Dendritic cell treated with granulocyte-macrophage colony-stimulating factor and Interleukin-4, amounts not matched to agents 40 ng/mL and 50 ng/mL, for 4 days (primary cell): Measurements from ENCODE around the gene SCLT1.
"Not testable (repeated sequence)": the region's sequence is repeated elsewhere in the genome, so short reads cannot be mapped to it uniquely, and the experiment has no call there.

Experiments used
- H3K27ac Mint-ChIP-seq: one replicate; pipeline ENCODE4 v1.8.0; 2022; ENCODE audit warnings: mild to moderate bottlenecking, mixed read lengths
- H3K27me3 Mint-ChIP-seq: one replicate; pipeline ENCODE4 v1.8.0; 2022; ENCODE audit warnings: mild to moderate bottlenecking, mixed read lengths
- H3K36me3 Mint-ChIP-seq: one replicate; pipeline ENCODE4 v1.8.0; 2022; ENCODE audit warnings: low read depth, mixed read lengths
- H3K4me1 Mint-ChIP-seq: one replicate; pipeline ENCODE4 v1.8.0; 2022; ENCODE audit warnings: low read depth, mixed read lengths
- H3K4me3 Mint-ChIP-seq: one replicate; pipeline ENCODE4 v1.8.0; 2022; ENCODE audit warnings: mild to moderate bottlenecking, moderate library complexity, mixed read lengths
- H3K9me3 Mint-ChIP-seq: one replicate; pipeline ENCODE4 v1.8.0; 2022; ENCODE audit warnings: mixed read lengths
- intact Hi-C: fragments of 100-400 bp; cut with micrococcal nuclease; formaldehyde crosslinking; loops from one replicate; pipeline ENCODE4 v1.15.0; 2022

Gene SCLT1

DNA sequence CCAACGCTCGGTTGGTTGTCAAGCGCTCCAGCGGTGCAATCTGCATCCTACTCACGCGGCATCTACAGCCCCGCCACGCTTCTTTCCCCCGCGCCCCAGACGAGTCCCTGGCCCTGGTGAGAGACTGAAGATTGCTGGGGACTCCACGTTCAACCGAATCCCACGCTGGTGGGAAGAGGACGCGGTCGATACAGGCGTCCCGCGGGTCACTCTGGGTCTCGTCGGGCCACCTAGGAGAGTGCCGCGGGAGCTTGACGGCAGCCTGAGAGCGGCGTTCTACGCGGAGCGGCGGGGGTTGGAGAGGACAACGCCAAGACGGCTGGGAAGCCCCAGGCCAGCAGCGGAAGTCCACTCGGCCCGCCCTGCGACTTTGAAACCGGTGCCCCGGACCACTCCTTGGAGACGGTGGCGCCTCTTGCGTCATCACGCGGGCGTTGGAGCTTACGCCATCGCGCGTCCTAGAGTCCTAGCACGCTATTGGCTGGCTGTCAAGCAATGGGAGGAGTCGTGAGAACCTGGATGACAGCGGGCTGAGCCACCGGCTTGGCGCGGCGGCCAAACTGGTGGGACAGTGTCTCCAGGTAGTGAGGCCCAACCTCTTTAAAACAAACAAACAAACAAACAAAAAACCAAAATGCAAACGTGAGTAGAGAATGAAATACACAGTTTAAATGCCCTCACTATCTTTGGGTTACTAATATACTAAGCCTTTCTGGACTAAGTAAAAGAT lies at the start of gene SCLT1:
Gene SCLT1 (minus strand): TSS at position 349 of the 730 bp plus-strand sequence. CDS start 436 bp downstream, outside the sequence.
- Mint-ChIP-seq H3K9me3 (no peaks in the 10 kb centered on the region), H3K36me3 (peaks cover 6% of the 10 kb centered on the region), H3K27me3 (no peaks in the 10 kb centered on the region), H3K4me3 (no peak within 1 kb of the TSS), H3K27ac (no peak within 1 kb of the TSS), H3K4me1 (peaks cover 41% of the 10 kb centered on the region)
- intact Hi-C loops = loop anchor here (2.0 to 10.0 kb wide), 5 partner anchors 176 to 1459 kb away; partner anchors contain the start of genes INTU and LARP1B

DNA sequence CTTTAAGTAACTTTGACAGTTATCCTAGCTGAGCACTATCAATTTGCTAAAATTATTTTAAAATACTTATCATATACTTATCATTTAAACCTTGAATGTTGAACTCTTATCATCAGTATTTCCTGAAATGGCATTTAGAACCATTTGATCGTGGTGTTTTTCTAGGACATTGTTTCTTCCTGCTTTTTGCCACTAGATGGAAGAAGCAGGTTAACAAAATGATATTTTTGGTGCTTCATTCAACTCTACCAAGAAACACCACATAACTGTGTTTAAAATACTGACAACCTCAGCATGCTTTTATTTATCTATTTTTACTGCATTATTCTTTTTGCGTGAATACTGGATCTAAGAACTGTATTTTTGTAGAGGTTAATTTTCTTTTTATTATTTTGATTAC lies 47.2 kb upstream of the SCLT1 start:
- intact Hi-C loops = no loop called here
- Mint-ChIP-seq H3K9me3 (no peaks in the 10 kb centered on the region), H3K27ac (no peak overlapping the region), H3K27me3 (peaks cover 3% of the 10 kb centered on the region), H3K4me3 (no peak overlapping the region), H3K4me1 (no peaks in the 10 kb centered on the region), H3K36me3 (no peaks in the 10 kb centered on the region)

DNA sequence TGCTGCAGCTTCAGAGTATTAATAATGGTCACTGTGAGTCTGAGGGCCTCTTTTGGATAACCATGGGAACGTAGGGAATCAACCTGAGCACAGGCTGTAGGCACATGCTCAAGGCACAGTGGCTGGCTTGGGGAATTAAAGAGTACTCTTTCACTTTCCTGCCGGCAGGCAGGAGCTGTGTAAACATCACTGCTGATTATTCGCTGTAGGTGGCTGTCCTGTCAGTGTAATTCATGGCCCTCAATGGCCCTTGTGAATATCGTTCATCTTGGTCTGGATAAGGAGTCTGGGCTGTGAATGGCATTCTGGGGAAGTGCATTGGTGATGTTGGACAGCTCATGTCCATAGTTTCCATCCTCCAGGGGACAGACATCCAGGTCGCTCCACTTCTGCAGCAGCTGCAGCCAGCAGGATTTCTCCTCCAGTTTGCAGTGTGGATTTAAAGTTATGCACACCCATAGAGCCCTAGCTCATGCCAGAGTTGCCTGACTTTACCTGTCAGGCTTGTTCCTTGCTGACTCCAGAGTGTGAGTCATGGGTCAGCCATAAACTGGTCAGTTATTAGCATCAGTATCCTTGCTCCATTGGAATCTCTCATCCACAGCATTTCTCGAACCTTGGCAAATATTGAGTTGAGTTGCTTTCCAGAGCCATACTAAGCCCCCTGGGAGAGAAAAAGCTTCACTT lies 45.6 kb upstream of the SCLT1 start:
- H3K4me3 Mint-ChIP-seq = no peak overlapping the region
- H3K36me3 Mint-ChIP-seq = no peaks in the 10 kb centered on the region
- intact Hi-C loops = no loop called here
- H3K4me1 Mint-ChIP-seq = no peaks in the 10 kb centered on the region
- H3K27me3 Mint-ChIP-seq = no peaks in the 10 kb centered on the region
- H3K27ac Mint-ChIP-seq = no peak overlapping the region
- H3K9me3 Mint-ChIP-seq = no peaks in the 10 kb centered on the region

DNA sequence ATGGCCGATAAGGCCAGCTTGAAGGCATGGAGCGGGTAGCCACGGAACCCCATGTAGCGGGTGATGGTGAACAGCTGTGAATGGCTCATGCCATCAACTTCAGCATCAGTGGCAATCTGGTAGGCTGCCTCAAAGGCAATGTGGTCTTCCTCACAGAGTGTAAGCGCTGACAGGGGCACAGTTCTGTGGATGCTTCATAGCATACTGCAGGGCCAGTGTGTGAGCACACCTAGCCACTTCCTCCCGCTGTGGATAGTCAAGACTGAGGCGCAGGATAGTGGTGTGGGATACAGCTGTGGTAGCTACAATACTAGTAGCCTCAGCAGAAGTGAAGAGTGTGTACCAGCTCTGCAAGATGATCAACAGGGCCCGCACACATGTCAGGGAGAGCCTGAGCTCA lies 43.1 kb upstream of the SCLT1 start:
- intact Hi-C loops = no loop called here
- Mint-ChIP-seq H3K9me3 (peaks cover 7% of the 10 kb centered on the region), H3K36me3 (no peaks in the 10 kb centered on the region), H3K4me3 (no peak overlapping the region), H3K27ac (no peak overlapping the region), H3K4me1 (no peaks in the 10 kb centered on the region), H3K27me3 (no peaks in the 10 kb centered on the region)

DNA sequence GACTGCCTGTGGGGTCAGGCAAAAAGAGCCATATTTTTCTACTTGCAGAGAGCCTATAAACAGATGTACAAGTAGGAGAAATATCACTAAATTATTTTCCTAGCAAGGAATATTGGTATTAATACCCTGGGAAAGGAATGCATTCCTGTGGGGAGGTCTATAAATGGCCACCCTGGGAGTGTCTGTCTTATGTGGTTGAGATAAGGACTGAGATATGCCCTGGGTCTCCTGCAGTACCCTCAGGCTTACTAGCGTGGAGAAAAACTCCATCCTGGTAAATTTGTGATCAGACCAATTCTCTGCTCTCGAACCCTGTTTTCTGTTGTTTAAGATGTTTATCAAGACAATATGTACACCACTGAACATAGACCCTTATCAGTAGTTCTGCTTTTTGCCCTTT lies 38.0 kb upstream of the SCLT1 start:
- no peaks in the 10 kb centered on the region for H3K27me3 Mint-ChIP-seq
- intact Hi-C loops = no loop called here

DNA sequence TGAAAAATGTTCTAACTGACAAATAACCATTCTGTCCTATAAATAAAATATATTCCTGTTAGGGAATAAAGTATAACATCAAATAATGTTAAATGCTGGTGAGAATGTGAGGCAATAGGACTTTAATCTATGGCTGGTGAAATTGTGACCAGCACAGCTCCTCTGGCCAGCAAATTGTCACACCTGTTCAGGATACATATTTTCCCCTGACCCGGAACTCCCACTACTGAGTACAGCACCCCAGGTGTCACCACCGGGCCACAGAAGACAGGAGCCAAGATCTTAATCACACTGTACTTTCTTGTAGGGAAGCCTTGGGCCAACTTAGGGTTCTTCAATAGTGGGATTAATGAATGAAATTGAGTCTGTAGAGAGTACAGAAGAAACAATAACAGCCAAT lies 35.8 kb upstream of the SCLT1 start:
- H3K4me3 Mint-ChIP-seq = no peak overlapping the region
- H3K27ac Mint-ChIP-seq = no peak overlapping the region
- no peaks in the 10 kb centered on the region for H3K27me3 Mint-ChIP-seq
- peaks cover 15% of the 10 kb centered on the region for H3K9me3 Mint-ChIP-seq
- no peaks in the 10 kb centered on the region for H3K36me3 Mint-ChIP-seq
- H3K4me1 Mint-ChIP-seq = no peaks in the 10 kb centered on the region
- intact Hi-C loops = no loop called here

More for the DNA sequence above, 38.0 kb upstream of the SCLT1 start:
- Mint-ChIP-seq H3K4me1 (no peaks in the 10 kb centered on the region), H3K27ac (no peak overlapping the region), H3K4me3 (no peak overlapping the region), H3K9me3 (peaks cover 10% of the 10 kb centered on the region), H3K36me3 (no peaks in the 10 kb centered on the region)

DNA sequence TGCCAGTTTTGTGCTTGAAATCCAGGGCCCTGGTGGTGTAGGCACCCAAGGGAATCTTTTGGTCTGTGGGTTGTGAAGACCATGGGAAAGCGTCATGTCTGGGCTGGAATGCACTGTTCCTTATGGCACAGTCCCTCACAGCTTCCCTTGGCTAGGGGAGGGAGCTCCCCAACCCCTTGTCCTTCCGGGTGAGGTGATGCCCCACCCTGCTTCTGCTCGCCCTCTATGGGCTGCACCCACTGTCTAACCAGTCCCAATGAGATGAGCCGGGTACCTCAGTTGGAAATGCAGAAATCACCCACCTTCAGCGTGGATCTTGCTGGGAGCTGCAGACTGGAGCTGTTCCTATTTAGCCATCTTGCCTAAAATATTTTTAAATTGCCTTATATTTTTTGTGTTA lies 33.3 kb upstream of the SCLT1 start:
- H3K36me3 Mint-ChIP-seq, H3K27ac Mint-ChIP-seq, H3K4me1 Mint-ChIP-seq, intact Hi-C loops, H3K4me3 Mint-ChIP-seq, H3K27me3 Mint-ChIP-seq: not testable (repeated sequence)
- peaks cover 24% of the 10 kb centered on the region for H3K9me3 Mint-ChIP-seq

DNA sequence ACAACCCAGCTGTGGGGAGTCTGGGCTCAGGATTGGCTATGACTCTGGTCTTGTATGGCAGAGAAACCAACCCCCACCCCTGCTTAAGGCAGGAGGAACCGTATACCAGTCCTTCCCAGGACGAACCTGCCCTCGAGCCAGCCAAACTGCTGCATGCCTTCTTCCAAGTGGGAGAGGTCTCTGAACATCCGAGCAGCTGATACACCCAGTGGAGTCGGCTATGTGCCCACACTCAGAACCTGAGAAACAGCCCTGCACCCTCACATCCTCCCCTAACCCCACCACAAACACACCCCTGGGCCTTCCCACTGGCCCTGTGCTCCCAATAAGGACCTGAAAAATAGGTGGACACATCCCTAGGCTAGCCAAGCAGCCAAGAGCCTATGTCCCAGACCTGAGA lies 24.4 kb upstream of the SCLT1 start:
- H3K27ac Mint-ChIP-seq = no peak overlapping the region
- H3K36me3 Mint-ChIP-seq = peaks cover 22% of the 10 kb centered on the region
- H3K4me3 Mint-ChIP-seq = no peak overlapping the region
- intact Hi-C loops = no loop called here
- H3K9me3 Mint-ChIP-seq = no peaks in the 10 kb centered on the region
- H3K27me3 Mint-ChIP-seq = no peaks in the 10 kb centered on the region
- no peaks in the 10 kb centered on the region for H3K4me1 Mint-ChIP-seq

DNA sequence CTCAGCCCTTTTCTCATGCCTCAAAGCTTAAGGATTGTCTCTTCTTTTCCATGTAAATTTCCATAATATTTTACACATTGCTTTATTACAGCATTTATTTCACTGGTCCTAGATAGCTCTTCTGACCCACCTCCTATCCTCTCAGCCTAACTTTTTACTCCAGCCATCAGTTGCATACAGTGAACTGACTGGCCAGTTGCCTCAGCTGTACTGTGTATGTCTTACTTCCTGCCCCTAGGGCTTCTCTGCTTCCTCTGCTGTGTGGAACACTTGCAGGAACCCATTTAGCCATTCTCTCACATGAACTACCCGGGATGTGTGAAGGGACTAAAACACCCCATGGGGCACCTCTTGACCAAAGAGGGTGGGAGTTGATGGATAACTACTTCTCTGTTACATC lies 20.6 kb upstream of the SCLT1 start:
- H3K4me1 Mint-ChIP-seq = no peaks in the 10 kb centered on the region
- no peaks in the 10 kb centered on the region for H3K9me3 Mint-ChIP-seq
- H3K27ac Mint-ChIP-seq = no peak overlapping the region
- no peaks in the 10 kb centered on the region for H3K27me3 Mint-ChIP-seq
- intact Hi-C loops = no loop called here
- peaks cover 43% of the 10 kb centered on the region for H3K36me3 Mint-ChIP-seq
- H3K4me3 Mint-ChIP-seq = no peak overlapping the region

DNA sequence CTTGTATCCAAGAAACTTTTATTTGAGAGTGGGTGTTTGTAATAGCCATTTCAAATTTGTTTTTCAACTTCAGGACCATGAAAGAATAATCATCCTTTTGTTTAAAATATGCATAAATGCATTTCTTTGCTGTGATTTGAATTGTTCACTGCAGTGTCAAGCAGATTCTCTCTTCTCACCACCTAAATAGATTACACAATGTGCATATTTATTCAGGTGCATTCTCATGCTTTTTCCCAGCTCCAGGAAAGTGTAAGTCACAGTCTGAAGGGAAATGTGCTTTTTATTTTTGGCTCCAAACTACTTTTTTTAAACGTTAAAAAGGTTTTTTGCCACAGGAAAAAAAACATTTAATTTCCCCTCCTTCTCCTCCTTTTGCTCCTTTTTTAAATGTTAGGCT lies 20.1 kb upstream of the SCLT1 start:
- H3K36me3 Mint-ChIP-seq = peaks cover 48% of the 10 kb centered on the region
- H3K27me3 Mint-ChIP-seq = no peaks in the 10 kb centered on the region
- intact Hi-C loops = no loop called here
- no peak overlapping the region for H3K27ac Mint-ChIP-seq
- H3K4me3 Mint-ChIP-seq = no peak overlapping the region
- H3K4me1 Mint-ChIP-seq = no peaks in the 10 kb centered on the region
- H3K9me3 Mint-ChIP-seq = no peaks in the 10 kb centered on the region

DNA sequence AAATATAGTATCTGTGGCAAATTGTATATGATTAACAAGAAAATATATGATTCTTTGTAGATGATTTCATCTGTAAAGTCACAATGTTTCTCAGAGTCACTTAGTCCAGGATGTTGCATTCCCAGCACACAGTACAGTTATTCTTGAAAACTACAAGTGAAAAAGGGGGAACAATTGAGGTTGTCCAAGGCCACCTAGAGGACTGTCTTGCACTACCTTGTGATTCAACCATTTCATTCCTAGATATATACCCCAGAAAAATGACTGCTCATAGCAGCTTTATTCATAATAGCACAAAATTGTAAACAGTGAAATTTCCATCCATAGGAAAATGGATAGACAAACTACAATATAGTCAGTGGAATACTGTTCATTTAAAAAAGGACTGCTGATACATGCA lies 18.6 kb upstream of the SCLT1 start:
- H3K36me3 Mint-ChIP-seq = peaks cover 43% of the 10 kb centered on the region
- intact Hi-C loops = no loop called here
- H3K27me3 Mint-ChIP-seq = no peaks in the 10 kb centered on the region
- H3K4me1 Mint-ChIP-seq = no peaks in the 10 kb centered on the region
- no peaks in the 10 kb centered on the region for H3K9me3 Mint-ChIP-seq
- H3K27ac Mint-ChIP-seq = no peak overlapping the region
- no peak overlapping the region for H3K4me3 Mint-ChIP-seq

DNA sequence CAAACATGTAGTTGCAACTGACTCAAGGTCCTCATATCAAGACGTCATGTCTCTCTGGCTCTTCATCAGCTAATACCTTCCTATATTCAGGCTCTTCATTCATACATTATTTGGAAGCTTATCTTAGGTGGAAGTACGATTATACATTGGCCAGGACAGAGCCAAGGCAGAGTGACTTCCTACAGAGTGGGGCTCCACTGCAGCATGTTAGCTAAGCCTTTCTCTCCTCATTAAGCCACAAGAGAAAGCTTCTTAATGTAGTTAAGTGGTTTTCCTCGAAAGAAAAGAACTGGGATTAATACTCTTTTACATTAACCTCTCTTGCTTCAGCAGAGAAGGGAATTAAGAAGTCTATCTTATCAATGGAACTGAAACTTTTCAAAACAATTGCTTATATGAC lies 17.6 kb upstream of the SCLT1 start:
- H3K4me3 Mint-ChIP-seq = no peak overlapping the region
- intact Hi-C loops = no loop called here
- peaks cover 42% of the 10 kb centered on the region for H3K36me3 Mint-ChIP-seq
- H3K4me1 Mint-ChIP-seq = no peaks in the 10 kb centered on the region
- no peak overlapping the region for H3K27ac Mint-ChIP-seq
- H3K27me3 Mint-ChIP-seq = no peaks in the 10 kb centered on the region
- H3K9me3 Mint-ChIP-seq = no peaks in the 10 kb centered on the region

DNA sequence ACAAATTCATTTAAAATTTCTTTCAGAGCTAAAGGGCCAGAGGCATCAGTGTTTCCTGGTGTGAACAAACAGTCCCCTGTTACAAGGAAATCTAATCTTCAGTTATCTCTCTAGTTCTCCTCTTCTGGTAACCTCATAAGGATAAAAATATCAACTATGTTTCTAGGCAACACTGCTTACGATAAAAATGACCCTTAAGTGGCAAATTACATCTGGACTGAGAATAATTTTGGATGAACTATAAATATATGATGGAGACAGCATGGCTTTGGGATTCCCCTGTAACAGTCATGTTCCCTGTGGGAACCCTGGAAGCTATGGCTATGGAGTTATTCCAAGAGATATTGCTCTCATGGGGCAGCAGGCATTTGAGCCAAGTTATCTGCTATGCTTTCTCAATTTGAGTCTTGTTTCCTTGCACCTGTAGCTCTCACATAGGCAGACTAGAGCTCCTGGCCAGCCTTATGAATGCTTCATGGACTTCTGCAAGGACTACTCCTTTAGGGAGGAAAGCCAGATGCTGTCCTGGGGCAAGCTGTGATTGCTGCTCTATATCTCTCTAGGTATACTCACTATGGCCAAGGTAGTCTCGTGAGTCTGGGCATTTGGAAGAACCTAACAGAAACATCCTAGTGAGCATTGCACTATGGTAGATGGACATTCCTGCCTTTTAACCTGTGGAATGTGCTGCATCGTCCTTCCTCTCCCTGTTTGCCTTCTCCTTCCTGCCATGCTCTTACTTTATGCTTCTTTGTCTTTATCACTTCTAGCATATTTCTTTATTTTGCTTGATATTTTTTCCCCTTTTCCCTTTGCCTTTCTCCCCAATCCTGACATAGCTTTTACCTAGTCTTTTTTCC lies 16.9 kb upstream of the SCLT1 start:
- Mint-ChIP-seq H3K4me3 (no peak overlapping the region), H3K27ac (no peak overlapping the region), H3K27me3 (no peaks in the 10 kb centered on the region), H3K36me3 (peaks cover 41% of the 10 kb centered on the region), H3K9me3 (no peaks in the 10 kb centered on the region), H3K4me1 (no peaks in the 10 kb centered on the region)
- intact Hi-C loops = no loop called here

DNA sequence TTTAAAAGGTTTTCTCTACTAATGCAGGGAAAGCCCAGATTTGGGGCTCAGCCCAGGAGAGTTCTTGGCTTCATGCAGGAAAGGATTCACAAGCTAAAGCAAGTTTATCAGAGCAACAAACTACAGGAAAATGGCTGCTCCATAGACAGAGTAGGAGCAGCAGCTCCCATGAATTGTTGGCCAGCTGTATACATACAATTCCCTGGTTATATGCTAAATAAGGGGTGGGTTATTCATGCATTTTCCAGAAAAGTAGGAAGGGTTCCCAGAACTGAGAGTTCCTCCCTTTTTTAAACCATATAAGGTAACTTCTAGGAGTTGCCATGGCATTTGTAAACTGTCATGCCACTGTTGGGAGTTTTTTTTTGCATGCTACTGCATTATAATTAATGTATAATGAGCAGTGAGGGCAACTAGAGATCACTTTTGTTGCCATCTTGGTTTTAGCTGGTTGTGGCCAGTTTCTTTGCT lies 5.2 kb upstream of the SCLT1 start:
- Mint-ChIP-seq H3K27me3 (no peaks in the 10 kb centered on the region), H3K27ac (peak overlapping the region; percentile 32), H3K9me3 (no peaks in the 10 kb centered on the region), H3K36me3 (peaks cover 17% of the 10 kb centered on the region), H3K4me1 (peaks cover 27% of the 10 kb centered on the region), H3K4me3 (no peak overlapping the region)
- intact Hi-C loops = loop anchor here (5.0 to 10.0 kb wide), 3 partner anchors 229 to 1464 kb away; partner anchors contain the start of gene INTU
